PC-9 (cell line): ENCODE measurements around the gene NAV3. TPM values are rescaled to one million over a fixed set of nuclear protein-coding genes. Genes with fewer than 3 reads are reported as not detected.

Experiments
- BruUV-seq: library from RNA; stranded (reverse); fragments of 400-500 nt; replicated peaks from 2 replicates; lab custom pipeline; 2021; lab: Mats Ljungman, UMichigan
- CTCF ChIA-PET: fragments of 300-600 bp; sonication (Branson Sonifier 250); formaldehyde crosslinking; loops from one replicate; lab custom pipeline; 2022; ENCODE audit warnings: antibody characterized with exemption; lab: Charles Lee
- POLR2A ChIA-PET: fragments of 300-600 bp; sonication (Branson Sonifier 250); formaldehyde crosslinking; loops from one replicate; lab custom pipeline; 2022; ENCODE audit warnings: antibody characterized with exemption; ENCODE audit not compliant: unreplicated experiment; lab: Charles Lee
- DNase-seq, 2 experiments: peaks; one replicate each; pipeline versions ENCODE4 v3.0.0 to v3.0.0-alpha.2; 2015 to 2022; ENCODE audit warnings: mixed read lengths in 1 of 2
- H2AFZ ChIP-seq: fragments of 200-600 bp; sonication (generic); 2 replicates; pipeline ENCODE4 v1.8.1; 2017; ENCODE audit warnings: antibody characterized with exemption
- H3F3A ChIP-seq: fragments of 200-600 bp; sonication (generic); 2 replicates; pipeline ENCODE4 v1.8.1; 2017; ENCODE audit warnings: antibody characterized with exemption, mild to moderate bottlenecking, low read depth; ENCODE audit not compliant: insufficient read depth
- H3K27ac ChIP-seq: fragments of 200-600 bp; sonication (generic); 2 replicates; pipeline ENCODE4 v1.6.1; 2016; ENCODE audit warnings: mixed run types
- H3K27me3 ChIP-seq: fragments of 200-600 bp; sonication (generic); 2 replicates; pipeline ENCODE4 v1.6.1; 2016; ENCODE audit warnings: low read depth, mixed run types; ENCODE audit not compliant: insufficient read depth
- H3K36me3 ChIP-seq: fragments of 200-600 bp; sonication (generic); 2 replicates; pipeline ENCODE4 v1.6.1; 2016; ENCODE audit warnings: low read depth, mixed run types
- H3K4me1 ChIP-seq: fragments of 200-600 bp; sonication (generic); replicated peaks from 2 replicates; pipeline ENCODE4 v1.6.1; 2016; ENCODE audit warnings: mixed run types; ENCODE audit not compliant: insufficient read depth
- H3K4me2 ChIP-seq: fragments of 200-600 bp; sonication (generic); 2 replicates; pipeline ENCODE4 v1.6.1; 2017; ENCODE audit warnings: mixed run types
- H3K4me3 ChIP-seq: fragments of 200-600 bp; sonication (generic); 2 replicates; pipeline ENCODE4 v1.6.1; 2016; ENCODE audit warnings: mixed run types
- H3K79me2 ChIP-seq: fragments of 200-600 bp; sonication (generic); 2 replicates; pipeline ENCODE4 v1.6.1; 2017; ENCODE audit warnings: low read depth, mixed run types
- H3K9me2 ChIP-seq: fragments of 200-600 bp; sonication (generic); 2 replicates; pipeline ENCODE4 v1.8.1; 2017; ENCODE audit warnings: mild to moderate bottlenecking; ENCODE audit not compliant: insufficient read depth
- H3K9me3 ChIP-seq: fragments of 200-600 bp; sonication (generic); 2 replicates; pipeline ENCODE4 v1.8.1; 2016; ENCODE audit warnings: low read depth; ENCODE audit not compliant: insufficient read depth
- H4K20me1 ChIP-seq: fragments of 200-600 bp; sonication (generic); 2 replicates; pipeline ENCODE4 v1.8.1; 2017; ENCODE audit not compliant: insufficient read depth
- EZH2 ChIP-seq: fragments of 200-600 bp; sonication (generic); IDR thresholded peaks from 2 replicates; pipeline ENCODE4 v1.8.0; 2017; ENCODE audit warnings: antibody characterized with exemption, low read depth
- intact Hi-C: fragments of 100-400 bp; cut with micrococcal nuclease; formaldehyde crosslinking; loops from one replicate; pipeline ENCODE4 v1.10.0; 2022; ENCODE audit not compliant: unreplicated experiment
- total RNA-seq: library from RNA; stranded (reverse); gene quantifications from 2 replicates; pipeline ENCODE4 v1.2.3, GENCODE V29; 2021
- TF ChIP-seq, protein P1 (sequence below): fragments of 200-600 bp; sonication (generic); conservative IDR thresholded peaks from 2 replicates; pipeline ENCODE4 v1.6.1; 2017; ENCODE audit warnings: mixed run types, antibody characterized with exemption, mild to moderate bottlenecking, moderate library complexity

Gene NAV3
- total RNA-seq, 1 experiment from 2014 or later: 13.6 TPM

DNA sequence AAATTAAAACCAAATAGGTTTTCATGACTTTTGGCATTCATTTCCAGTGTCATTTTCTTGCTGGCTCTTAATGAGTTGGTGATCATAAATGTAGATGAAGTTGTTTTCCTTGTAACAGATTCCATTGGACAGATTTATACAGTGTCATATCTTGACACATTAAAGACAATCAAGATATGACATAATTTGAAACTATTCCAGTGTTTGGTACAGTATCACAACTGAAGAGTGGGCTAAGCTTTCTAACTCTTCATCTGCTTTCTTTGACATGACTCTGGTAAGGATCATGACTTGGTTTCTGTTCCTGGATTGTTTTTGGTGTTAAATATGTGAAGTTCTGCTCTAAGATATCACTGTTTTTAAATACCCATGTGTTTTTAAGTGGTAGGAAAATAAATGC, 289.6 kb downstream of the NAV3 start:
- ChIA-PET POLR2A (no interaction called here), CTCF (no interaction called here)
- H3K36me3 ChIP-seq: no peaks in the 10 kb centered on the region
- BruUV-seq: no TSS peak
- no peak overlapping the region for H3K4me2 ChIP-seq
- no peaks in the 10 kb centered on the region for H3K4me1 ChIP-seq
- no peak overlapping the region for H2AFZ ChIP-seq
- H3K9me3 ChIP-seq: no peaks in the 10 kb centered on the region
- no peaks in the 10 kb centered on the region for H3K27me3 ChIP-seq
- H3K79me2 ChIP-seq: no peaks in the 10 kb centered on the region
- no peak for TF ChIP-seq EZH2
- TF ChIP-seq, protein P1, sequence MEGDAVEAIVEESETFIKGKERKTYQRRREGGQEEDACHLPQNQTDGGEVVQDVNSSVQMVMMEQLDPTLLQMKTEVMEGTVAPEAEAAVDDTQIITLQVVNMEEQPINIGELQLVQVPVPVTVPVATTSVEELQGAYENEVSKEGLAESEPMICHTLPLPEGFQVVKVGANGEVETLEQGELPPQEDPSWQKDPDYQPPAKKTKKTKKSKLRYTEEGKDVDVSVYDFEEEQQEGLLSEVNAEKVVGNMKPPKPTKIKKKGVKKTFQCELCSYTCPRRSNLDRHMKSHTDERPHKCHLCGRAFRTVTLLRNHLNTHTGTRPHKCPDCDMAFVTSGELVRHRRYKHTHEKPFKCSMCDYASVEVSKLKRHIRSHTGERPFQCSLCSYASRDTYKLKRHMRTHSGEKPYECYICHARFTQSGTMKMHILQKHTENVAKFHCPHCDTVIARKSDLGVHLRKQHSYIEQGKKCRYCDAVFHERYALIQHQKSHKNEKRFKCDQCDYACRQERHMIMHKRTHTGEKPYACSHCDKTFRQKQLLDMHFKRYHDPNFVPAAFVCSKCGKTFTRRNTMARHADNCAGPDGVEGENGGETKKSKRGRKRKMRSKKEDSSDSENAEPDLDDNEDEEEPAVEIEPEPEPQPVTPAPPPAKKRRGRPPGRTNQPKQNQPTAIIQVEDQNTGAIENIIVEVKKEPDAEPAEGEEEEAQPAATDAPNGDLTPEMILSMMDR: no peak
- no peak overlapping the region for H3K27ac ChIP-seq
- H3K4me3 ChIP-seq: no peak overlapping the region
- no peaks in the 10 kb centered on the region for H3K9me2 ChIP-seq
- no peak for DNase-seq
- H4K20me1 ChIP-seq: no peaks in the 10 kb centered on the region
- no peaks in the 10 kb centered on the region for H3F3A ChIP-seq
- intact Hi-C loops: loop anchor here (2.0 kb wide), 1 partner anchor 120 kb away; no protein-coding TSS in a partner anchor

DNA sequence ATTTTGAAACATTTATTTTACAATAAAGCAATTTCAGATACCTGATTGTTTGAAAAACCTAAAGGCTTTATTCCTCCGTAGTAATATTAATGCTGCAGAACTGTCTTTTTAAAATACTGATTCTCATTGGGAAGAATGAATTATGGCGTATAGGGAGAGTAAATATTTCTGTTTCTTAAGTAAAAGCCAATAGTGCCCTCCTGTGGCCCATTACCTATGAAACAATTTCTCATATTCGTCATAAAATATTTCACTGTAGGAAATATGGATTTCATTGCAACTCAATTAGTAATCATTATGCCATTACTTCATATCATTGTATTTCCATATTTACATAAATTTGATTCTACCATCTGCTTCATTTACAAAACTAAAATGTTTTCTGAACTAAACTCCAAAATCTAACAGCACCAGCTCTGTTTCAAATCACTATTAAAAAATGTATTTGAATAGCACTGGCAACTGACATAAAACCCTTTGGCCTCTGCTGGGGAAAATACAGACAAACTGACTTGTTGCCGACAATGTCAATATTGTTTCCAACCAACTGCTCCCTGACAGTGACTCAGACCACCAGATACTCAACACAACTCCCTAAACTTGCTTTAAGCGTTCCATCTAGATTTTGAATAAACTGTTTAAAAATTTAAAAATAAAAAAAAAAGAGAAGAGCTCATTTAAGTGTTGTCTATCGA, 290.3 kb downstream of the NAV3 start:
- no TSS peak for BruUV-seq
- H2AFZ ChIP-seq: peak overlapping the region; percentile 46; the same call in 1 of the 2 replicates
- ChIA-PET POLR2A (no interaction called here), CTCF (no interaction called here)
- TF ChIP-seq EZH2: no peak
- TF ChIP-seq, protein P1: peak; percentile 68
- no peaks in the 10 kb centered on the region for H3K4me1 ChIP-seq
- H3K4me3 ChIP-seq: no peak overlapping the region
- no peaks in the 10 kb centered on the region for H3K9me2 ChIP-seq
- no peak overlapping the region for H3K27ac ChIP-seq
- H3K4me2 ChIP-seq: no peak overlapping the region
- H3K27me3 ChIP-seq: no peaks in the 10 kb centered on the region
- H3F3A ChIP-seq: no peaks in the 10 kb centered on the region
- no peaks in the 10 kb centered on the region for H4K20me1 ChIP-seq
- H3K79me2 ChIP-seq: no peaks in the 10 kb centered on the region
- no peaks in the 10 kb centered on the region for H3K9me3 ChIP-seq
- no peaks in the 10 kb centered on the region for H3K36me3 ChIP-seq
- DNase-seq: peak in 1 of 2 experiments; percentile 40
- intact Hi-C loops: loop anchor here (2.0 kb wide), 1 partner anchor 120 kb away; no protein-coding TSS in a partner anchor

DNA sequence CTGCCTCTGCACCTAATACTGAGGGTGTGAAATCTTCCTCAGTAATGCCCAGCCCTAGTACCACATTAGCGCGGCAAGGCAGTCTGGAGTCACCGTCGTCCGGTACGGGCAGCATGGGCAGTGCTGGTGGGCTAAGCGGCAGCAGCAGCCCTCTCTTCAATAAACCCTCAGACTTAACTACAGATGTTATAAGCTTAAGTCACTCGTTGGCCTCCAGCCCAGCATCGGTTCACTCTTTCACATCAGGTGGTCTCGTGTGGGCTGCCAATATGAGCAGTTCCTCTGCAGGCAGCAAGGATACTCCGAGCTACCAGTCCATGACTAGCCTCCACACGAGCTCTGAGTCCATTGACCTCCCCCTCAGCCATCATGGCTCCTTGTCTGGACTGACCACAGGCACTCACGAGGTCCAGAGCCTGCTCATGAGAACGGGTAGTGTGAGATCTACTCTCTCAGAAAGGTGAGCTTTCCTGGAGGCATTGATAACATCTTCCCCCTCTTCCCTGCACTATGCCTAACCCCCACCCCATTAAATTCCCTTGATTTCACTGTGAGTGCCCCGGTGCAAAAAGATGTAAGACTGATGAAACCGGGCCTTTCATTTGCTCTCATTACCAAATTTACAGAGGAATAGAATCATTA, 291.4 kb downstream of the NAV3 start:
- Histone ChIP-seq H3F3A (no peaks in the 10 kb centered on the region), H4K20me1 (no peaks in the 10 kb centered on the region), H3K4me3 (no peak overlapping the region), H3K4me1 (no peaks in the 10 kb centered on the region), H3K79me2 (no peaks in the 10 kb centered on the region), H3K9me3 (no peaks in the 10 kb centered on the region), H2AFZ (no peak overlapping the region; the same call in 1 of the 2 replicates), H3K27me3 (no peaks in the 10 kb centered on the region), H3K4me2 (no peak overlapping the region), H3K36me3 (no peaks in the 10 kb centered on the region), H3K9me2 (no peaks in the 10 kb centered on the region), H3K27ac (no peak overlapping the region)
- no TSS peak for BruUV-seq
- DNase-seq: no peak
- intact Hi-C loops: loop anchor here (2.0 kb wide), 1 partner anchor 121 kb away; no protein-coding TSS in a partner anchor
- TF ChIP-seq, protein P1: no peak
- TF ChIP-seq EZH2: no peak
- CTCF ChIA-PET: interaction anchor here (0.6 to 0.7 kb wide), 2 partner anchors 74 to 86 kb away, joined by 3 read pairs; no protein-coding TSS in a partner anchor
- POLR2A ChIA-PET: no interaction called here
